ENCODE data around the gene RHNO1. TPM values are rescaled to one million over a fixed set of nuclear protein-coding genes. Genes with fewer than 3 reads are reported as not detected.
A peak's percentile ranks its signal among the peaks of the same experiment; 100 is the strongest.

RHNO1 gene
- total RNA-seq, 4 donors from 2014 or later: 5.8 to 23.0 (median 17.8) TPM

- no peaks in the 10 kb centered on the region for H3K9me3 ChIP-seq
- TF ChIP-seq POLR2A (IDR thresholded peaks at IDR 0.05) (no peak), CTCF (IDR thresholded peaks at IDR 0.05) (no peak)
- H3K4me3 ChIP-seq: peak within 1 kb of the TSS in 1 of 4 donors; percentile 5
- DNase-seq: no peak
- H3K27ac ChIP-seq: peak within 1 kb of the TSS in 1 of 4 donors; percentile 9
- no peaks in the 10 kb centered on the region for H3K27me3 ChIP-seq
- H3K4me1 ChIP-seq: peaks cover 0 to 9% (median 0%) of the 10 kb centered on the region in 4 donors
- H3K36me3 ChIP-seq: peaks cover 0 to 11% (median 0%) of the 10 kb centered on the region in 3 donors
These were observed 42.2 kb upstream of the RHNO1 start, which contains the start of gene NRIP2 for GRCh38 chr12:2834581-2835491. Gene NRIP2, minus strand, starts transcription at chr12:2835035. Its CDS starts 52 bp downstream, at chr12:2834983.

GRCh38 chr12:2835691-2836403 is 41.2 kb upstream of the RHNO1 start:
- H3K4me3 ChIP-seq: no peak overlapping the region
- no peak overlapping the region for H3K27ac ChIP-seq
- no peak for DNase-seq
- no peaks in the 10 kb centered on the region for H3K9me3 ChIP-seq
- no peaks in the 10 kb centered on the region for H3K27me3 ChIP-seq
- H3K4me1 ChIP-seq: peaks cover 0 to 9% (median 0%) of the 10 kb centered on the region in 4 donors
- TF ChIP-seq POLR2A (IDR thresholded peaks at IDR 0.05) (no peak), CTCF (IDR thresholded peaks at IDR 0.05) (no peak)
- H3K36me3 ChIP-seq: peaks cover 0 to 2% (median 0%) of the 10 kb centered on the region in 3 donors

GRCh38 chr12:2836574-2836973 is 40.4 kb upstream of the RHNO1 start:
- H3K36me3 ChIP-seq: no peaks in the 10 kb centered on the region
- TF ChIP-seq CTCF (IDR thresholded peaks at IDR 0.05) (no peak), POLR2A (IDR thresholded peaks at IDR 0.05) (no peak)
- H3K4me3 ChIP-seq: no peak overlapping the region
- peaks cover 0 to 9% (median 0%) of the 10 kb centered on the region in 4 donors for H3K4me1 ChIP-seq
- DNase-seq: no peak
- H3K27me3 ChIP-seq: no peaks in the 10 kb centered on the region
- no peak overlapping the region for H3K27ac ChIP-seq
- no peaks in the 10 kb centered on the region for H3K9me3 ChIP-seq

GRCh38 chr12:2841056-2841650 is 35.9 kb upstream of the RHNO1 start:
- H3K4me3 ChIP-seq: no peak overlapping the region
- H3K9me3 ChIP-seq: no peaks in the 10 kb centered on the region
- H3K36me3 ChIP-seq: peaks cover 0 to 5% (median 0%) of the 10 kb centered on the region in 3 donors
- no peak overlapping the region for H3K27ac ChIP-seq
- no peaks in the 10 kb centered on the region for H3K27me3 ChIP-seq
- H3K4me1 ChIP-seq: no peaks in the 10 kb centered on the region
- TF ChIP-seq CTCF (IDR thresholded peaks at IDR 0.05): no peak
- no peak for TF ChIP-seq POLR2A (IDR thresholded peaks at IDR 0.05)
- no peak for DNase-seq

- no peak for DNase-seq
- Histone ChIP-seq H3K9me3 (no peaks in the 10 kb centered on the region), H3K27me3 (no peaks in the 10 kb centered on the region), H3K36me3 (peaks cover 0 to 5% (median 0%) of the 10 kb centered on the region in 3 donors), H3K27ac (no peak overlapping the region), H3K4me3 (no peak overlapping the region), H3K4me1 (no peaks in the 10 kb centered on the region)
- TF ChIP-seq CTCF (IDR thresholded peaks at IDR 0.05): no peak
- TF ChIP-seq POLR2A (IDR thresholded peaks at IDR 0.05): no peak
These were observed 34.1 kb upstream of the RHNO1 start for GRCh38 chr12:2842948-2843347.

Data from Peyer's patch (tissue), 4 donors.